Measurements from ENCODE around the gene DNAJC22. TPM values are rescaled to one million over a fixed set of nuclear protein-coding genes. Genes with fewer than 3 reads are reported as not detected.

The DNAJC22 gene
- total and polyA plus RNA-seq, 2 experiments from 2014 or later, result 0.33 to 0.48 TPM

- no peak for TF ChIP-seq CTCF (IDR thresholded peaks at IDR 0.05; ENCODE audit: low read depth, low read length)
- Histone ChIP-seq H3K9me3 (ENCODE audit: low read depth) (no peaks in the 10 kb centered on the region), H3K4me3 (peak within 1 kb of the TSS; percentile 85), H3K36me3 (no peaks in the 10 kb centered on the region), H3K27ac (peak within 1 kb of the TSS; percentile 95), H3K4me1 (ENCODE audit: low read depth) (peaks cover 17% of the 10 kb centered on the region), H3K27me3 (no peaks in the 10 kb centered on the region)
- peak in 1 of 2 donors; percentile 46 for DNase-seq (ENCODE audit: low read depth in 1 of 2, low spot score in 1 of 2)
These were observed 20.9 kb downstream of the DNAJC22 start, which contains the start of gene SPATS2 for GRCh38 chr12:49367381-49368239. SPATS2 (plus strand) TSS chr12:49367462; CDS start chr12:49461013, 93,551 bp downstream.

DNA sequence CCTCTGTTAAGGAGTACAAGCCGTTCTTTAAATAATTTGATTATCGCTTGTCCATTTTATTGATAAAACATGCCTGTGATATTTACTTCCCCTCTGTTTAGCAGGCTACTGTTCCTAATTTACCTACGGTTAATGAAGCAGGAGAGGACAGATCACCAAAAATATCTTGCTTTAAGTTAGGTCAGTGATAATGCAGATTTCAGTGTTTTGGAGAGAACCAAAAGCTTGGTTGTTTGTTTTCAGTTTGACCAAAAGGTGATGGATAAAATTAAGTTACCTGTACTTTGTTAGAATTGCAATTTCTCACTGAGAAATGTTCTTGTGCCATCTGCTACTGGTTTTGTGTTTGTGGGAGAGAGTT, 21.5 kb downstream of the DNAJC22 start:
- Histone ChIP-seq H3K27ac (peak overlapping the region; percentile 89), H3K4me1 (ENCODE audit: low read depth) (peaks cover 17% of the 10 kb centered on the region), H3K36me3 (no peaks in the 10 kb centered on the region), H3K27me3 (no peaks in the 10 kb centered on the region), H3K9me3 (ENCODE audit: low read depth) (no peaks in the 10 kb centered on the region), H3K4me3 (peak overlapping the region; percentile 85)
- DNase-seq (ENCODE audit: low read depth in 1 of 2, low spot score in 1 of 2), result no peak
- TF ChIP-seq CTCF (IDR thresholded peaks at IDR 0.05; ENCODE audit: low read depth, low read length), result no peak

GRCh38 chr12:49369411-49370145, 22.9 kb downstream of the DNAJC22 start:
- peak; percentile 55 to 69 for DNase-seq (ENCODE audit: low read depth in 1 of 2, low spot score in 1 of 2)
- no peaks in the 10 kb centered on the region for H3K36me3 ChIP-seq
- TF ChIP-seq CTCF (IDR thresholded peaks at IDR 0.05; ENCODE audit: low read depth, low read length), result peak; percentile 55
- peak overlapping the region; percentile 76 for H3K27ac ChIP-seq
- no peaks in the 10 kb centered on the region for H3K27me3 ChIP-seq
- H3K4me3 ChIP-seq, result peak overlapping the region; percentile 2
- no peaks in the 10 kb centered on the region for H3K9me3 ChIP-seq (ENCODE audit: low read depth)
- peaks cover 17% of the 10 kb centered on the region for H3K4me1 ChIP-seq (ENCODE audit: low read depth)

DNA sequence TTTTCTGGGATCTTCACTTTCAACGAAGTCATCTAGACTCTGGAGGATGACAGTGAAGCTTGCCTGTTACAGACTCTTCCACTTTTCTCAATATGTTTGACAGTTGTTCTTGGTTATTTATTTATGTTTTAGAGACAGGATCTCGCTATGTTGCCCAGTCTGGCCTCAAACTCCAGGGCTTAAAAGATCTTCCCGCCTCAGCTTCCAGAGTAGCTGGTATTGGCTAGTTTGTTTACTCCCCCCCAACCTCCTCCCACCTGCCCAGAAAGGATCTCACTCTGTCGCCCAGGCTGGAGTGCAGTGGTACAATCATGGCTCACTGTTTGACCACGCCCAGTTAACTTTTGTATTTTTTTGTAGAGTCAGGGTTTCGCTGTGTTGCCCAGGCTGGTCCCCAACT, 23.9 kb downstream of the DNAJC22 start:
- TF ChIP-seq CTCF (IDR thresholded peaks at IDR 0.05; ENCODE audit: low read depth, low read length), result no peak
- no peaks in the 10 kb centered on the region for H3K27me3 ChIP-seq
- peaks cover 17% of the 10 kb centered on the region for H3K4me1 ChIP-seq (ENCODE audit: low read depth)
- H3K9me3 ChIP-seq (ENCODE audit: low read depth), result no peaks in the 10 kb centered on the region
- no peaks in the 10 kb centered on the region for H3K36me3 ChIP-seq
- H3K4me3 ChIP-seq, result no peak overlapping the region
- H3K27ac ChIP-seq, result no peak overlapping the region
- no peak for DNase-seq (ENCODE audit: low read depth in 1 of 2, low spot score in 1 of 2)

DNA sequence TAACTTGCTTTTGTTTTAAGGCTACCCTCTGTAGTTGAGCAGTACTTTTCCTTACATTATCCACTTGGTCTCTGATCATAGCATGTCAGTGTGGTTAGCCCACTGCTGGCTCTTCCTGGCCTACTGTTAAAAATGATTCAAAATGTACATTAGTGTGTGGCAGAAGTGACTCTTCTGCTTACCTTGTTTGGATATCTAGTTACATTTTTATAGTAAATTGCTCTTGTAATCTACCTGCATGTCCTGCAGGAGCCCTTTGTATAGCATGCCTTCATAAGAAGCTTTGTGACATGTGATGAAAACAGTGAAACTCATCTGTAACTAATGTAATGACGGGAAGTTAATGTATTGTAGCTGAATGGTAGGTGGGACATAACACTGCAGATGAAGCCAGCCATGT, 28.7 kb downstream of the DNAJC22 start:
- no peak overlapping the region for H3K27ac ChIP-seq
- no peaks in the 10 kb centered on the region for H3K9me3 ChIP-seq (ENCODE audit: low read depth)
- DNase-seq (ENCODE audit: low read depth in 1 of 2, low spot score in 1 of 2), result no peak
- no peaks in the 10 kb centered on the region for H3K27me3 ChIP-seq
- H3K36me3 ChIP-seq, result no peaks in the 10 kb centered on the region
- H3K4me1 ChIP-seq (ENCODE audit: low read depth), result no peaks in the 10 kb centered on the region
- no peak overlapping the region for H3K4me3 ChIP-seq
- no peak for TF ChIP-seq CTCF (IDR thresholded peaks at IDR 0.05; ENCODE audit: low read depth, low read length)

Measured in cardiac muscle cell (in vitro differentiated cells and primary cell).